Choroid plexus epithelial cell (primary cell): ENCODE results near the gene SFN.

Experiments
- DNase-seq: peaks from one replicate; pipeline ENCODE4 v3.0.0-alpha.2; 2010; ENCODE audit warnings: low read depth
- H3K4me3 ChIP-seq: 2 replicates; pipeline ENCODE4 v1.5.1; 2011; ENCODE audit warnings: low read depth, mild to moderate bottlenecking, control low read depth, low read length, moderate library complexity
- CTCF ChIP-seq: conservative IDR thresholded peaks from 2 replicates; pipeline ENCODE4 v1.5.1; 2011; ENCODE audit warnings: low read depth, mild to moderate bottlenecking, control low read depth, inconsistent platforms, low read length, moderate library complexity

SFN gene

GRCh38 chr1:26862781-26863684 lies at the start of gene SFN:
SFN (plus strand) TSS chr1:26863149; CDS start chr1:26863213, 64 bp downstream.
- TF ChIP-seq CTCF = peak; percentile 34
- no peak within 1 kb of the TSS for H3K4me3 ChIP-seq
- DNase-seq = no peak

- no peak for TF ChIP-seq CTCF
- DNase-seq = no peak
- H3K4me3 ChIP-seq = no peak overlapping the region
These were observed 48.6 kb upstream of the SFN start for GRCh38 chr1:26814377-26814776.

- TF ChIP-seq CTCF = no peak
- no peak overlapping the region for H3K4me3 ChIP-seq
- DNase-seq = no peak
These were observed 48.1 kb upstream of the SFN start for GRCh38 chr1:26814893-26815292.

DNA sequence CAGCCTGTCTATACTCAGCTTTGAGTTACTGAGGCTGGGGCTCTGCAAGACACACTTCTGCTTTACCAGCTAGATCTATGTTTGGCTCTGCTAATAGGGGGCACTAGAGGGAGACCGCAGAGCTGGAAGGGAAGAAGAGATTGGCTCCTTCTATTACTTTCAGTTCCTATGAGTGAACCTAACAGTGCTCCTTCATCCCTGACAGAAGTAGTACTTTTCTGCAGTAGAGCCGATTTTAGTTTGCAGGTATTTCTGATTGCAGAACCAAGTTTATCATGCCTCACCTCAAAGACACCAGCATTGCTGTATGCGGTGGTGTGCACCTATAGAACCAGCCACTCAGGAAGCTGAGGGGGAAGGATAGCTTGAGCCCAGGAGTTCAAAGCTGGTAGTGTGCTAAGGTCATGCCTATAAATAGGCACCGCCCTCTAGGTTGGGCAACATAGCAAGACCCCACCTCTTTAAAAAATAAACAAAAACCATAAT lies 42.1 kb upstream of the SFN start:
- no peak for DNase-seq
- no peak overlapping the region for H3K4me3 ChIP-seq

GRCh38 chr1:26822737-26823395 lies 40.1 kb upstream of the SFN start:
- no peak overlapping the region for H3K4me3 ChIP-seq
- no peak for DNase-seq
- TF ChIP-seq CTCF = no peak

More for the DNA sequence above, 42.1 kb upstream of the SFN start:
- peak; percentile 43 for TF ChIP-seq CTCF

- H3K4me3 ChIP-seq = no peak overlapping the region
- TF ChIP-seq CTCF = no peak
- DNase-seq = no peak
These were observed 38.2 kb upstream of the SFN start for GRCh38 chr1:26824731-26825130.
